ENCODE measurements around the gene ADNP2. TPM values are rescaled to one million over a fixed set of nuclear protein-coding genes. Genes with fewer than 3 reads are reported as not detected.

The ADNP2 gene
- total and polyA plus RNA-seq, 2 donors = 8.0 to 9.7 TPM

- Histone ChIP-seq H3K4me3 (ENCODE audit: low read length in 2 of 2) (no peak overlapping the region), H3K27ac (ENCODE audit: low read depth in 1 of 2, low read length in 1 of 2) (no peak overlapping the region), H3K27me3 (ENCODE audit: control insufficient read depth in 2 of 2, insufficient read depth in 1 of 2, low read length in 1 of 2) (no peaks in the 10 kb centered on the region), H3K36me3 (ENCODE audit: control insufficient read depth in 2 of 2, insufficient read depth in 2 of 2, low read length in 1 of 2) (no peaks in the 10 kb centered on the region), H3K4me1 (ENCODE audit: control insufficient read depth in 2 of 2, insufficient read depth in 2 of 2, low read length in 2 of 2) (no peaks in the 10 kb centered on the region), H3K9me3 (ENCODE audit: control insufficient read depth in 2 of 2, insufficient read depth in 1 of 2, low read length in 1 of 2) (no peaks in the 10 kb centered on the region)
- no peak for DNase-seq (ENCODE audit: low read depth in 6 of 9, low spot score in 9 of 9)
- 95% methylated on average over 9 of the region's 9 CpGs for WGBS
Observed at GRCh38 chr18:80097201-80097600, 11.9 kb upstream of the ADNP2 start.

- Histone ChIP-seq H3K4me3 (ENCODE audit: low read length in 2 of 2) (no peak overlapping the region), H3K27me3 (ENCODE audit: control insufficient read depth in 2 of 2, insufficient read depth in 1 of 2, low read length in 1 of 2) (peaks cover 0 to 2% of the 10 kb centered on the region in 2 donors), H3K27ac (ENCODE audit: low read depth in 1 of 2, low read length in 1 of 2) (no peak overlapping the region), H3K4me1 (ENCODE audit: control insufficient read depth in 2 of 2, insufficient read depth in 2 of 2, low read length in 2 of 2) (no peaks in the 10 kb centered on the region), H3K36me3 (ENCODE audit: control insufficient read depth in 2 of 2, insufficient read depth in 2 of 2, low read length in 1 of 2) (no peaks in the 10 kb centered on the region), H3K9me3 (ENCODE audit: control insufficient read depth in 2 of 2, insufficient read depth in 1 of 2, low read length in 1 of 2) (no peaks in the 10 kb centered on the region)
- 94% methylated on average over 6 of the region's 6 CpGs for WGBS
- DNase-seq (ENCODE audit: low read depth in 6 of 9, low spot score in 9 of 9) = no peak
Observed at GRCh38 chr18:80103231-80103630, 5.8 kb upstream of the ADNP2 start.

- H3K36me3 ChIP-seq (ENCODE audit: control insufficient read depth in 2 of 2, insufficient read depth in 2 of 2, low read length in 1 of 2) = no peaks in the 10 kb centered on the region
- peaks cover 0 to 4% of the 10 kb centered on the region in 2 donors for H3K4me1 ChIP-seq (ENCODE audit: control insufficient read depth in 2 of 2, insufficient read depth in 2 of 2, low read length in 2 of 2)
- H3K27me3 ChIP-seq (ENCODE audit: control insufficient read depth in 2 of 2, insufficient read depth in 1 of 2, low read length in 1 of 2) = peaks cover 0 to 2% of the 10 kb centered on the region in 2 donors
- H3K9me3 ChIP-seq (ENCODE audit: control insufficient read depth in 2 of 2, insufficient read depth in 1 of 2, low read length in 1 of 2) = peaks cover 0 to 5% of the 10 kb centered on the region in 2 donors
- 73% methylated on average over 7 of the region's 7 CpGs for WGBS
- no peak overlapping the region for H3K27ac ChIP-seq (ENCODE audit: low read depth in 1 of 2, low read length in 1 of 2)
- DNase-seq (ENCODE audit: low read depth in 6 of 9, low spot score in 9 of 9) = no peak
- no peak overlapping the region for H3K4me3 ChIP-seq (ENCODE audit: low read length in 2 of 2)
Observed at GRCh38 chr18:80104364-80104779, 4.7 kb upstream of the ADNP2 start.

- no peak for DNase-seq (ENCODE audit: low read depth in 6 of 9, low spot score in 9 of 9)
- Histone ChIP-seq H3K27ac (ENCODE audit: low read depth in 1 of 2, low read length in 1 of 2) (no peak overlapping the region), H3K27me3 (ENCODE audit: control insufficient read depth in 2 of 2, insufficient read depth in 1 of 2, low read length in 1 of 2) (peaks cover 0 to 2% of the 10 kb centered on the region in 2 donors), H3K36me3 (ENCODE audit: control insufficient read depth in 2 of 2, insufficient read depth in 2 of 2, low read length in 1 of 2) (no peaks in the 10 kb centered on the region), H3K4me3 (ENCODE audit: low read length in 2 of 2) (no peak overlapping the region), H3K4me1 (ENCODE audit: control insufficient read depth in 2 of 2, insufficient read depth in 2 of 2, low read length in 2 of 2) (peaks cover 4 to 8% of the 10 kb centered on the region in 2 donors), H3K9me3 (ENCODE audit: control insufficient read depth in 2 of 2, insufficient read depth in 1 of 2, low read length in 1 of 2) (peaks cover 0 to 5% of the 10 kb centered on the region in 2 donors)
- WGBS = 95% methylated on average over 13 of the region's 13 CpGs
Observed at GRCh38 chr18:80105369-80106167, 3.5 kb upstream of the ADNP2 start.

GRCh38 chr18:80106482-80107051, 2.5 kb upstream of the ADNP2 start:
- H3K27ac ChIP-seq (ENCODE audit: low read depth in 1 of 2, low read length in 1 of 2) = no peak overlapping the region
- H3K27me3 ChIP-seq (ENCODE audit: control insufficient read depth in 2 of 2, insufficient read depth in 1 of 2, low read length in 1 of 2) = peaks cover 0 to 2% of the 10 kb centered on the region in 2 donors
- H3K4me3 ChIP-seq (ENCODE audit: low read length in 2 of 2) = no peak overlapping the region
- 80% methylated on average over 6 of the region's 6 CpGs for WGBS
- H3K36me3 ChIP-seq (ENCODE audit: control insufficient read depth in 2 of 2, insufficient read depth in 2 of 2, low read length in 1 of 2) = no peaks in the 10 kb centered on the region
- no peak for DNase-seq (ENCODE audit: low read depth in 6 of 9, low spot score in 9 of 9)
- peaks cover 8 to 10% of the 10 kb centered on the region in 2 donors for H3K4me1 ChIP-seq (ENCODE audit: control insufficient read depth in 2 of 2, insufficient read depth in 2 of 2, low read length in 2 of 2)
- peaks cover 0 to 5% of the 10 kb centered on the region in 2 donors for H3K9me3 ChIP-seq (ENCODE audit: control insufficient read depth in 2 of 2, insufficient read depth in 1 of 2, low read length in 1 of 2)

GRCh38 chr18:80107426-80107825, 1.6 kb upstream of the ADNP2 start:
- Histone ChIP-seq H3K9me3 (ENCODE audit: control insufficient read depth in 2 of 2, insufficient read depth in 1 of 2, low read length in 1 of 2) (peaks cover 0 to 5% of the 10 kb centered on the region in 2 donors), H3K27me3 (ENCODE audit: control insufficient read depth in 2 of 2, insufficient read depth in 1 of 2, low read length in 1 of 2) (peaks cover 0 to 2% of the 10 kb centered on the region in 2 donors), H3K4me1 (ENCODE audit: control insufficient read depth in 2 of 2, insufficient read depth in 2 of 2, low read length in 2 of 2) (peaks cover 8 to 10% of the 10 kb centered on the region in 2 donors), H3K36me3 (ENCODE audit: control insufficient read depth in 2 of 2, insufficient read depth in 2 of 2, low read length in 1 of 2) (no peaks in the 10 kb centered on the region), H3K27ac (ENCODE audit: low read depth in 1 of 2, low read length in 1 of 2) (no peak overlapping the region), H3K4me3 (ENCODE audit: low read length in 2 of 2) (no peak overlapping the region)
- DNase-seq (ENCODE audit: low read depth in 6 of 9, low spot score in 9 of 9) = no peak
- 86% methylated on average over 10 of the region's 10 CpGs for WGBS

- no peaks in the 10 kb centered on the region for H3K36me3 ChIP-seq (ENCODE audit: control insufficient read depth in 2 of 2, insufficient read depth in 2 of 2, low read length in 1 of 2)
- 98% methylated on average over 23 of the region's 23 CpGs for WGBS
- H3K4me3 ChIP-seq (ENCODE audit: low read length in 2 of 2) = no peak overlapping the region
- no peak for DNase-seq (ENCODE audit: low read depth in 6 of 9, low spot score in 9 of 9)
- H3K27ac ChIP-seq (ENCODE audit: low read depth in 1 of 2, low read length in 1 of 2) = no peak overlapping the region
- H3K4me1 ChIP-seq (ENCODE audit: control insufficient read depth in 2 of 2, insufficient read depth in 2 of 2, low read length in 2 of 2) = peaks cover 8 to 10% of the 10 kb centered on the region in 2 donors
- H3K9me3 ChIP-seq (ENCODE audit: control insufficient read depth in 2 of 2, insufficient read depth in 1 of 2, low read length in 1 of 2) = peaks cover 0 to 5% of the 10 kb centered on the region in 2 donors
- peaks cover 0 to 2% of the 10 kb centered on the region in 2 donors for H3K27me3 ChIP-seq (ENCODE audit: control insufficient read depth in 2 of 2, insufficient read depth in 1 of 2, low read length in 1 of 2)
Observed at GRCh38 chr18:80108121-80108536, 933 bp upstream of the ADNP2 start.

GRCh38 chr18:80109676-80110078, 615 bp downstream of the ADNP2 start:
- Histone ChIP-seq H3K4me1 (ENCODE audit: control insufficient read depth in 2 of 2, insufficient read depth in 2 of 2, low read length in 2 of 2) (peaks cover 8 to 10% of the 10 kb centered on the region in 2 donors), H3K4me3 (ENCODE audit: low read length in 2 of 2) (peak overlapping the region; percentile 67 to 83), H3K27ac (ENCODE audit: low read depth in 1 of 2, low read length in 1 of 2) (peak overlapping the region in 1 of 2 donors; percentile 78), H3K9me3 (ENCODE audit: control insufficient read depth in 2 of 2, insufficient read depth in 1 of 2, low read length in 1 of 2) (peaks cover 0 to 5% of the 10 kb centered on the region in 2 donors), H3K36me3 (ENCODE audit: control insufficient read depth in 2 of 2, insufficient read depth in 2 of 2, low read length in 1 of 2) (no peaks in the 10 kb centered on the region), H3K27me3 (ENCODE audit: control insufficient read depth in 2 of 2, insufficient read depth in 1 of 2, low read length in 1 of 2) (no peaks in the 10 kb centered on the region)
- WGBS = under 1% methylated on average over 34 of the region's 34 CpGs
- peak in 5 of 9 donors; percentile 10 to 50 (median 24) for DNase-seq (ENCODE audit: low read depth in 6 of 9, low spot score in 9 of 9)

GRCh38 chr18:80112624-80113248, 3.7 kb downstream of the ADNP2 start:
- DNase-seq (ENCODE audit: low read depth in 6 of 9, low spot score in 9 of 9) = no peak
- Histone ChIP-seq H3K27me3 (ENCODE audit: control insufficient read depth in 2 of 2, insufficient read depth in 1 of 2, low read length in 1 of 2) (no peaks in the 10 kb centered on the region), H3K4me1 (ENCODE audit: control insufficient read depth in 2 of 2, insufficient read depth in 2 of 2, low read length in 2 of 2) (peaks cover 8 to 10% of the 10 kb centered on the region in 2 donors), H3K36me3 (ENCODE audit: control insufficient read depth in 2 of 2, insufficient read depth in 2 of 2, low read length in 1 of 2) (peaks cover 0 to 4% of the 10 kb centered on the region in 2 donors), H3K9me3 (ENCODE audit: control insufficient read depth in 2 of 2, insufficient read depth in 1 of 2, low read length in 1 of 2) (peaks cover 0 to 5% of the 10 kb centered on the region in 2 donors), H3K4me3 (ENCODE audit: low read length in 2 of 2) (no peak overlapping the region), H3K27ac (ENCODE audit: low read depth in 1 of 2, low read length in 1 of 2) (no peak overlapping the region)
- 85% methylated on average over 1 of the region's 1 CpG for WGBS
